HG03378 (cell line): Measurements from ENCODE around the gene MYO16.

ENCODE experiments used
- ATAC-seq: cut with Tn5 transposase; IDR thresholded peaks from one replicate; pipeline ENCODE4 v1.9.1; 2021; ENCODE audit warnings: mild to moderate bottlenecking, moderate library complexity; ENCODE audit not compliant: unreplicated experiment

Gene MYO16

DNA sequence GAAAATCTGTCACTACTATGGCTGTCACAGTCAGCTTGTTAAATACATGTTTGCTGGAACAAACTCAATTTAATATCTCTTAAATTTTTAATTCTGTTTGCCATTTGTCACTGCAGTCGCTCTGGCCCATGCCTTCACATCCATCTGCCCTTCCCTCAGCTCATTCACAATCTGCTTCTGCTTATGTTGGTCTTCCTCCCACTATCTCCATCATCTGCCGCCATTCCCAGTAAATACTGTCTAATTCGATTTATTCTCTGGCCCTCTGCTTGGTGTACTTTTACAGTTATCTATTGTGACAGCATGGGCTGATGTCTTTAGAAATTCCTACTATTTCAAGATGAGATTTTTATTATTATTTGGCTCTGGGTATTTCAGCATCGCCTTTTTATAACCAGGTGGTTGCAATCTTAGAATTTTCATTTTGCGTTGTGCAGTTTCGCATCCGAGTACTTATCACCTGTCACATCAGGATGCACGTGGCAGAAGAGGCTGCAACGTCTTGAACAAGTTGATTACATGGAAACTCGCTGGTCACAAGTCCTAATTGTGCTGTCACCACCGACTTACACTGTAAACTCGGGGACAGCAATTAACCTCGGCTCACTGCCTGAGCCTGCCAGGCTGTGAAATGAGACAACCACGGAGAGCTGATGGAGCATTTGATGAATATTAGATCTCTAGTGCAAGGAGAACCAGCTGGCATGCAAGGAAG, 158.4 kb downstream of the MYO16 start:
- no peak for ATAC-seq

GRCh38 chr13:108789476-108789875, 160.1 kb downstream of the MYO16 start:
- ATAC-seq, result no peak

DNA sequence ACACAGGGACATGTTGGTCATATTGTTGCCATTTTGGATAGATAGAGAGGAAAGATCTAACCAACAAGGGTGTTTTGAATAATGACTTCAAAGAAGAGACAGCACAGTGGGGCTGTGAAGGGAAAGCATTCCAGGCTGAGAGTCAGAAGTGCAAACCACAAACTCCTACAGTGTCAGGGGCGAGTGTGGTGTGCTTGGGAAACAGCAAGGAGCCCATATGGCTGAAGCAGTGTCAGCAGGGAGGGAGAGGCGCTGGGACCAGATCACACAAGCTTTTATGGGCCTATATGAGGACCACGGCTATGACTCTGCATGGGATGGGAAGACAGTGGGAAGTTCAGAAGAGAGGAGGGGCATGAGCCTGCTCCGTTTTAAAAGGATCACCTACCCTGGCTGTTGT, 166.4 kb downstream of the MYO16 start:
- ATAC-seq, result no peak

DNA sequence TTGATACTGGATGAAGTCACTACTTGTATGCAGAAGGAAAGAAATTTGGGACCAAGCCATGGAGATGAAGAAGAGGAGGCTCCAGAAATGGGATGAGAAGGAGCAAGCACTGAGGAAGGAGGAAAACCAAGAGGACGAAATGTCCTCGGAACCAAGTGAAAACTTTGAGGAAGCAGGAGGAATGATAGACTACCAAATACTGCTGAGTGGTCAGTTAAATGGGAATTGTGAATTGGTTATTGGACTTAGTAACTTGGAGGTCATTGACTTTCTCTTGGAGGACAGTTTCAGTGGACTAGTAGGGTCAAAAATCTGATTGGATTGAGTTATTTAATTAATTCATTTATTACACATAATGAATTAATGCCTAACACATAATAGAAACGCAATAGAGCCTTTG, 167.9 kb downstream of the MYO16 start:
- ATAC-seq, result no peak

DNA sequence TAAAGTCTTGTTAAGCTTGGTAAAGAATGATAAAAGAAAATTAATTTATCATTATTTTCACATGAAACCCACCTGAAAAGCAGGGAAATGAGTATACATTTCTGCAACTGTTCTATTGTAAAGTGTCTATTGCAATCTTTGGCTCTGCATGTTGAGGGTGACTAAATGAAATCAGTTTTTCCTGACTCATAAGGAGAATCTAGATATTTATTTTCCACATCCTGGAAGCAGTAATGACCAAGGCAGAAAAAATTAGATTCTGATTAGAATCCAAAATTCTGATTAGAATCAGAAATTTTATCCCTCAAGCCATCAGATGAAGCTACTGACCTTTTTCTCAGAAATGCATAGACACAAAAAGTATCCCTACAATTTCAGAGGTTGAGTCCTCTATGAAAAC, 178.4 kb downstream of the MYO16 start:
- no peak for ATAC-seq

GRCh38 chr13:108812165-108812564, 182.8 kb downstream of the MYO16 start:
- ATAC-seq, result no peak

DNA sequence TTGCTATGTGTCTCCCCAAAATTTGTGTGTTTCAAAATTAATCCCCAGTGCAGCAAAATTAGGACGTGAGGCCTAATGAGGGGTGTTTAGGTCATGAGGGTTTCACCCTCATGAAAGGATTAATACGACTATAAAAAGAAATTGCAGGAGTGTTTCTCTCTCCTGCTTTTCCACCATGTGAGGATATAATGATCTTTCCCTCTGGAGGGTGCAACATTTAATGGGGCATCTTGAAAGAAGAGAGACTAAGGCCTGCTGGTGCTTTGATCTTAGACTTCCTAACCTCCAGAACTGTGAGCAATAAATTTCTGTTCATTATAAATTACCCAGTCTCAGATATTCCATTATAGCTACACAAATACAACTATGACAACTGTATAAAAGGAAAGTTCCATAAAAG, 183.2 kb downstream of the MYO16 start:
- ATAC-seq, result no peak

DNA sequence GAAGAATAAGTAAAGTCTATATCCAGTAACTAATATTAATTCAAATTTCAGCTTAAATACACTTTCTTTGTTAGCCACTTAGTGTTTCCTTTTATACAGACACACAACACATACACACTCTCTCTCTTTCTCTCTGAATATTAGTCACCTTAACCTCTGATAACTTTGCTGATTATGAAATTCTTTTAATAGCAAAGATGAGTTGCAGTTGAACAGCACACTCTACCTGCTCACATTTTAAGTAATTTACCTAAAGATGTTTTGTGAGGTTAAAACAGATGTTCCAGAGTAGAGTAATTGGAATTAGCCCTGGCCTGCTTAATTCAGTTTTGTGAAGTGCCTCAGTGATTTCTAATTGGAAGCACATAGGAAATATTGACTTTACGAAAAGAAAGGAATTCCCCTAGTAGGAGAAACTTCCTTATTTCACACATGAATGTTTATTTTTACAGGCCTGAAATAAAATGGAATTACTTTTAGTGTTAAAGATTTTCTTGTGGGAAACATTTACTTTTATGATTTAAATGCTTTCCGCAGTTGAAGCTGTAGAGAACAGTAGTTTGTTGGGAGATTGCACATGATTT, 184.3 kb downstream of the MYO16 start:
- no peak for ATAC-seq

GRCh38 chr13:108816375-108816774, 187.0 kb downstream of the MYO16 start:
- ATAC-seq, result no peak

DNA sequence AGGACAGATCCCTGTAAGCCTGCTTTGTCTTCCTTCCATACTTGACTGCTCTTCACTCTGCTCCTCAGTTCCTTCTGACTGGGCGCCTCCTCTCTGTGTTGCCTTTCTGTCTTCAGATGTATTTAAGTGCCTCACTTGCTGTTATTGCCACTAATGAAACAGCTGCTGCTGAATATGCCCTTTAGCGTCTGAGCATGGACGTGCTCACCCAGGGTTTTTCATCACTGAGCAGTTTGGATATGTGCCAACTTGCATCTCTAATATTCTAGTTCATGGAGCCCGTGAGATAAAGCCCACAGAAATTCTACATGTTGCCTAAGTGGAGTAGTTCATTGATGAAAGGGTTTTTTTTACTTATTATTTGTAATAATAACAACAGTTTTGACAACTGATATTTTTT, 198.2 kb downstream of the MYO16 start:
- ATAC-seq, result no peak

DNA sequence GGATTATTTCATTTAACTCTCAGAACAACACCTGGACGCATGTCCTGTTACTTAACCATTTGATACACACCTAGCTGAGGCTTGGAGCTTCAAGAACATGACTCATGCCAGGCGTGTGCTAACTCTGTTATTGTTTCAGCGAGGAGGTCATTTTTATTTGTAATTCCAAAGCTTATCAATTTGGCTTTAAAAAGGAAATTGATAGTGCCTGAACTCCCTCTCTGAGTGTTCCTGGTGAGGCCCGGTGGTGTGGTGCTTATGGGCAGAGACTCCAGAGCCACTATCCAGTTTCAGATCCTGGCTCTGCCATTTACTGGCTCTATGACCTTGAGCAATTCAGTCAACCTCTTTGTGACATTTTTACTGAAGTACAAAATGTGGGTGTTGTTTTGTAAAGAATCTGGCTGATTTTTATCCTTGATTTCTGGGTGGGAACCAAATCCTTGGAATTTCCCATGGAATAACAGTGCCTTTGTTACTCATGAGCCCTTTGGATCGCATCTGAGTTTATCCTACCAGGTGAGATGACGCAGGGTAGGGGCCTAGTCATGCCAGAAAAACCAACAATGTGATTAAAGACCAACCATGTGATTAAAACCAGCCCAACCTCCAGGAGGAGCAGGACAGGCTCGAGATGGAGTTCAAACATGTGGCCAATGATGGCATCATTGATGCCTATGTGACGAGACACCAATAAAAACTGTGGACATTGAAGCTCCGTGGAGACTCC, 198.8 kb downstream of the MYO16 start:
- no peak for ATAC-seq

DNA sequence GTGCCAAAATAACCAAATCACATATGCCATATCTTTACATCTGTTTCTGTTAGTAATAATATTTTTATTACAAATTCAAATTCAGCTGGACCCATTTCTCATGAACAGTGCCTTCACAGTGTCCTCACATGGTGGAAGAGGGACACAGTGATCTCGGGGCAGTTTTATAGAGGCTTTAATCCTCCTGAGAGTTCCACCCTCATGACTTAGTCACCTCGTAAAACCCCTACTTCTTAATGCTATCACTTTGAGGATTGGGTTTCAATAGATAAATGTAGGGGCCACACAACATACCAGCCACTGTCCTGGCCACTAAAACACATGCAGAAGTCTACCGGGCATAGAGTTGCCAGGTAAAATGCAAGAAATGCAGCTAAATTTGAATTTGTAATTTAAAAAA, 201.5 kb downstream of the MYO16 start:
- no peak for ATAC-seq

- ATAC-seq, result no peak
Measured at GRCh38 chr13:108833531-108833930, 204.1 kb downstream of the MYO16 start.

- ATAC-seq, result no peak
Measured at GRCh38 chr13:108834193-108834592, 204.8 kb downstream of the MYO16 start.

DNA sequence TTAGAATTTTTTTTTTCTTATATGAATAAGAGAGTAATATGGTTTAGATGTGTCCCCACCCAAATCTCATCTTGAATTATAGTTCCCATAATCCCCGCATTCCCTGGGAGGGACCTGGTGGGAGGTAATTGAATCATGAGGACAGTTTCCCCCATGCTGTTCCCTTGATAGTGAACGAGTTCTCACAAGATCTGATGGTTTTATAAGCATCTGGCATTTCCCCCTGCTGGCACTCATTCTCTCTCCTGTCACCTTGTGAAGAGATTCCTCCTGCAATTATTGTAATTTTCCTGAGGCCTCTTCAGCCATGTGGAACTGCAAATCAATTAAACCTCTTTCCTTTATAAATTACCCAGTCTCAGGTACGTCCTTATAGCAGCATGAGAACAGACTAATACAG, 205.7 kb downstream of the MYO16 start:
- ATAC-seq, result no peak

GRCh38 chr13:108850691-108851090, 221.3 kb downstream of the MYO16 start:
- ATAC-seq, result no peak

DNA sequence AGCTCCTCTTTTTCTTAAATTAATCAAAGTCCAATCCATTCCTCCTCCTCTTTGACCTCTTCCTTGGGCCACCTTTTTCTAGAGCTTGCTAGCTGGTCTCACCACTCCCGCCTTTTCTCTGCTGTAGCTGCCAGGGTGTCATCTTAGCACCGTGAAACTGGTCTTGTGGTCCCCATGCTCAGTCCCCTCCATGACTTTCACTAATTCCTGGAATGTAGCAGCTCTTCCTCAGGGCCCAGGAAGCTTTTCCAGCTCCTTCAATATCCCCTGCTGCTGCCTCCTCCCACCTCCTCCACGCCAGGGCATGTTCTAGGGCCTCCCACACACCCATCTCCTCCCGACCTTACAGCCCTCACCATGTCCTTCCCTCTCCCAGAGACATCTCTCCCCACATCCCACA, 222.2 kb downstream of the MYO16 start:
- no peak for ATAC-seq

- ATAC-seq, result no peak
Measured at GRCh38 chr13:108853031-108853430, 223.6 kb downstream of the MYO16 start.

- peak; percentile 74 for ATAC-seq
Measured at GRCh38 chr13:108855737-108856387, 226.5 kb downstream of the MYO16 start.

- no peak for ATAC-seq
Measured at GRCh38 chr13:108858676-108859075, 229.3 kb downstream of the MYO16 start.

DNA sequence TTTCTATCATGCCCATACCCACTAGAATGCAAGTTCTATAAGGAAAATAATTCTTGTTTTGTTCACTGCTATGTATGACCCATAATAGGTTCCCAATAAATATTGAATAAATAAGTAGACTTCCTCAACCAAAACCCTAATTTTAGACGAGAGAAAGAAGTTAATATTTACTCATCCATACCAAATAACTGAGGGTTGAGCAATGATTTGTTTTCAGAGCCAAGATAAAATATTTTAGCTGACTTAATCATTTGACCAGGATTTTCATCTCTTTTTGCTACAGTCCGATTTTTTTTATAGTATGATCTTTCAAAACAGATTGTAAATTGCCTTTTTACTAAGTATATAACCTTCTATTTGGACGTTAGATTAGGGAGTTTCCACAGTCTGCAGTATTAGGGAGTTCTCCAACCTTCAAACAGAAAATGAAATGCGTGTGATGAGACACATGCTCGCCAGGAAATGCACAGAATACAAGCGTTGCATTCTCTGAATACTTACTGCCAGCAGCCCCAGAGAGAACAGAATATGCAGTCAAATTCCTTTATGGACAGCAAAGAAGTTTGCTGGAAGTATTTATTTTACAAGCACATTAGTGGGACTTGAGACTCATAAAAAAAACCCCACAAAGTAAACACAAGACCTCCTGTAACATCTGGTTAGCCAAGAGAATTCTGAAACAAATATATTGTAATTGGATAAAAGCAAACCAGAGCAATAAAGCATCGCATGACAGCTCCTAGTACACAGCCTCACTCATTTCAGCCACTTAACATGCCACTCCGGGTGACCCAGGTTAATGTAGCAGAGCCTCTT, 230.0 kb downstream of the MYO16 start:
- no peak for ATAC-seq
